Thyroid gland (tissue), 4 donors: ENCODE measurements around the gene ADRA1B. TPM values are rescaled to one million over a fixed set of nuclear protein-coding genes. Genes with fewer than 3 reads are reported as not detected.

Experiments
- DNase-seq, 2 donors: peaks; one replicate each; pipeline ENCODE4 v3.0.0-alpha.2; 2019
- H3K27ac ChIP-seq, 3 donors: fragments of 200-600 bp; sonication (generic); 1 replicate in 2 of 3; 2 replicates in 1 of 3; pipeline ENCODE4 v1.5.1; 2016 to 2019; ENCODE audit warnings: mild to moderate bottlenecking in 1 of 3, moderate library complexity in 1 of 3
- H3K27me3 ChIP-seq: fragments of 200-600 bp; sonication (generic); one replicate; pipeline ENCODE4 v1.5.1; 2019
- H3K36me3 ChIP-seq, 2 donors: fragments of 200-600 bp; sonication (generic); one replicate each; pipeline ENCODE4 v1.5.1; 2016 to 2019
- H3K4me1 ChIP-seq, 2 donors: fragments of 200-600 bp; sonication (generic); one replicate each; pipeline ENCODE4 v1.5.1; 2017 to 2019
- H3K4me3 ChIP-seq, 3 donors: fragments of 200-600 bp; sonication (generic); replicated peaks in 1 of 3; 1 replicate in 2 of 3; 2 replicates in 1 of 3; pipeline ENCODE4 v1.5.1; 2016; ENCODE audit warnings: mild to moderate bottlenecking in 1 of 3
- H3K9me3 ChIP-seq: fragments of 200-600 bp; sonication (generic); one replicate; pipeline ENCODE4 v1.5.1; 2017
- POLR2A ChIP-seq, 2 donors: fragments of 450-650 bp; IDR thresholded peaks; one replicate each; pipeline ENCODE4 v1.6.1; 2017; ENCODE audit warnings: antibody characterized with exemption in 2 of 2, mild to moderate bottlenecking in 2 of 2, moderate library complexity in 1 of 2
- WGBS, 2 donors: methylation state at CpG; one replicate each; pipeline ENCODE4 v1.1.5; 2017; 5-methylcytosine and 5-hydroxymethylcytosine counted together
- intact Hi-C: fragments of 100-400 bp; cut with DNase I; formaldehyde crosslinking; loops from one replicate; pipeline ENCODE4 v1.15.1; 2023
- total RNA-seq, 4 donors: library from RNA; depleted of rRNA; stranded (reverse); fragments of >200 nt; gene quantifications; one replicate each; pipeline ENCODE4 v1.2.3, GENCODE V29; 2016
- TF ChIP-seq, protein P1 (sequence below), 6 experiments: fragments of 200-600 bp in 3 of 6; fragments of 450-650 bp in 3 of 6; sonication (generic) in 3 of 6; IDR thresholded peaks; one replicate each; pipeline ENCODE4 v1.5.1; 2016 to 2019; ENCODE audit warnings: antibody characterized with exemption in 6 of 6, mild to moderate bottlenecking in 2 of 6, inconsistent platforms in 1 of 6, moderate library complexity in 1 of 6

The ADRA1B gene
- total RNA-seq, 4 donors from 2014 or later: 1.2 to 13.2 (median 3.1) TPM

GRCh38 chr5:159909126-159909525, 7.2 kb upstream of the ADRA1B start:
- H3K4me3 ChIP-seq: no peak overlapping the region
- TF ChIP-seq POLR2A (IDR thresholded peaks at IDR 0.05): no peak
- TF ChIP-seq, protein P1, sequence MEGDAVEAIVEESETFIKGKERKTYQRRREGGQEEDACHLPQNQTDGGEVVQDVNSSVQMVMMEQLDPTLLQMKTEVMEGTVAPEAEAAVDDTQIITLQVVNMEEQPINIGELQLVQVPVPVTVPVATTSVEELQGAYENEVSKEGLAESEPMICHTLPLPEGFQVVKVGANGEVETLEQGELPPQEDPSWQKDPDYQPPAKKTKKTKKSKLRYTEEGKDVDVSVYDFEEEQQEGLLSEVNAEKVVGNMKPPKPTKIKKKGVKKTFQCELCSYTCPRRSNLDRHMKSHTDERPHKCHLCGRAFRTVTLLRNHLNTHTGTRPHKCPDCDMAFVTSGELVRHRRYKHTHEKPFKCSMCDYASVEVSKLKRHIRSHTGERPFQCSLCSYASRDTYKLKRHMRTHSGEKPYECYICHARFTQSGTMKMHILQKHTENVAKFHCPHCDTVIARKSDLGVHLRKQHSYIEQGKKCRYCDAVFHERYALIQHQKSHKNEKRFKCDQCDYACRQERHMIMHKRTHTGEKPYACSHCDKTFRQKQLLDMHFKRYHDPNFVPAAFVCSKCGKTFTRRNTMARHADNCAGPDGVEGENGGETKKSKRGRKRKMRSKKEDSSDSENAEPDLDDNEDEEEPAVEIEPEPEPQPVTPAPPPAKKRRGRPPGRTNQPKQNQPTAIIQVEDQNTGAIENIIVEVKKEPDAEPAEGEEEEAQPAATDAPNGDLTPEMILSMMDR (IDR thresholded peaks at IDR 0.05): no peak
- intact Hi-C loops: no loop called here
- H3K9me3 ChIP-seq: no peaks in the 10 kb centered on the region
- no peak for DNase-seq
- H3K36me3 ChIP-seq: no peaks in the 10 kb centered on the region
- WGBS, 2 donors: 78 to 84% methylated on average over 3 of the region's 3 CpGs
- H3K27me3 ChIP-seq: no peaks in the 10 kb centered on the region
- H3K4me1 ChIP-seq: peaks cover 17 to 18% of the 10 kb centered on the region in 2 donors
- no peak overlapping the region for H3K27ac ChIP-seq

GRCh38 chr5:159910207-159910842, 6.0 kb upstream of the ADRA1B start:
- Histone ChIP-seq H3K4me1 (peaks cover 17 to 18% of the 10 kb centered on the region in 2 donors), H3K4me3 (no peak overlapping the region), H3K27me3 (no peaks in the 10 kb centered on the region), H3K9me3 (no peaks in the 10 kb centered on the region), H3K36me3 (no peaks in the 10 kb centered on the region), H3K27ac (no peak overlapping the region)
- intact Hi-C loops: loop anchor here (10.0 kb wide), 1 partner anchor 396 kb away; no protein-coding TSS in a partner anchor
- no peak for DNase-seq
- TF ChIP-seq, protein P1 (IDR thresholded peaks at IDR 0.05): no peak
- TF ChIP-seq POLR2A (IDR thresholded peaks at IDR 0.05): no peak
- WGBS, 2 donors: 91 to 93% methylated on average over 5 of the region's 5 CpGs

DNA sequence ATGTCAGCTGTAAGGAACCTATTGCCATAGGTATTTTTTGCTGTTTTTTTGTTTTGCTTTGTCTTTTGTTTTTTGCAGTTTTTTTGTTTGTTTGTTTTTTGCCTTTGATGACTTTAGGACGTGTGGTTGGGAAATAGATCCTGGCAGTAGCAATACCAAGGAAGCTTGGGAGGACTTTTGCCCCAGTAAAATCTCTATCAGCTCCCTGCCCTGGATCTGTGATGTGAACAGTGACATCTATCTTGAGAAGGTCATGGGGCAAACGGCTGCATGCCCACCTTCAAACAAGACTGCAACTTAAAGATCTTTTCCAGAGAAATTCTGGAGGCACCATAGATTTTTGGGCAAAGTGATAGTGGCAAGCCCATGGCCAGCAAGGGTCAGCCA, 5.4 kb upstream of the ADRA1B start:
- DNase-seq: no peak
- Histone ChIP-seq H3K4me3 (no peak overlapping the region), H3K36me3 (no peaks in the 10 kb centered on the region), H3K4me1 (peaks cover 20 to 21% of the 10 kb centered on the region in 2 donors), H3K27me3 (no peaks in the 10 kb centered on the region), H3K27ac (no peak overlapping the region), H3K9me3 (no peaks in the 10 kb centered on the region)
- intact Hi-C loops: loop anchor here (10.0 kb wide), 1 partner anchor 396 kb away; no protein-coding TSS in a partner anchor
- 63 to 64% methylated on average over 2 of the region's 2 CpGs for WGBS, 2 donors
- no peak for TF ChIP-seq POLR2A (IDR thresholded peaks at IDR 0.05)
- TF ChIP-seq, protein P1 (IDR thresholded peaks at IDR 0.05): no peak

DNA sequence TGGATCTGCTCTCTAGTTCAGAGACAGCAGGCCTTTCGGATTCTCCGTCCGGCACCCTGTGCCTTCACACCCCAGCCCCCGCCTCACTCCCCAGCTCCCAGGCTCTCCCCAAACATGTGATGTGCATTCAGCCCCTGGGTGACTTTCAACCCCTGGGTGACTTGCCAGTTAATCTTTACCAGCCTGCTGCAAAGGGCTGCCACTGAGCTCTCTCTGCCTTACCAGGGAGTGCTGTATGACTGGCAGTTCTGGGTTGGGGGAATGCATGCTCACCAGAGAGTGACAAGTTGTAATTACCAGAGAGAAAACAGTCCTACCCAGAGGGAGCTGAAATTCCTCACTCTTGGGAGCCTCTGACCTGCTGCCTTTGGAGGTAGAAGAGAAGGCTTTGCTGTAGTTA, 4.9 kb upstream of the ADRA1B start:
- H3K27ac ChIP-seq: no peak overlapping the region
- TF ChIP-seq, protein P1 (IDR thresholded peaks at IDR 0.05): no peak
- no peak for TF ChIP-seq POLR2A (IDR thresholded peaks at IDR 0.05)
- H3K27me3 ChIP-seq: no peaks in the 10 kb centered on the region
- no peak overlapping the region for H3K4me3 ChIP-seq
- H3K4me1 ChIP-seq: peaks cover 16 to 21% of the 10 kb centered on the region in 2 donors
- WGBS, 2 donors: 91 to 100% methylated on average over 4 of the region's 4 CpGs
- H3K36me3 ChIP-seq: no peaks in the 10 kb centered on the region
- intact Hi-C loops: loop anchor here (10.0 kb wide), 1 partner anchor 397 kb away; no protein-coding TSS in a partner anchor
- no peak for DNase-seq
- H3K9me3 ChIP-seq: no peaks in the 10 kb centered on the region

DNA sequence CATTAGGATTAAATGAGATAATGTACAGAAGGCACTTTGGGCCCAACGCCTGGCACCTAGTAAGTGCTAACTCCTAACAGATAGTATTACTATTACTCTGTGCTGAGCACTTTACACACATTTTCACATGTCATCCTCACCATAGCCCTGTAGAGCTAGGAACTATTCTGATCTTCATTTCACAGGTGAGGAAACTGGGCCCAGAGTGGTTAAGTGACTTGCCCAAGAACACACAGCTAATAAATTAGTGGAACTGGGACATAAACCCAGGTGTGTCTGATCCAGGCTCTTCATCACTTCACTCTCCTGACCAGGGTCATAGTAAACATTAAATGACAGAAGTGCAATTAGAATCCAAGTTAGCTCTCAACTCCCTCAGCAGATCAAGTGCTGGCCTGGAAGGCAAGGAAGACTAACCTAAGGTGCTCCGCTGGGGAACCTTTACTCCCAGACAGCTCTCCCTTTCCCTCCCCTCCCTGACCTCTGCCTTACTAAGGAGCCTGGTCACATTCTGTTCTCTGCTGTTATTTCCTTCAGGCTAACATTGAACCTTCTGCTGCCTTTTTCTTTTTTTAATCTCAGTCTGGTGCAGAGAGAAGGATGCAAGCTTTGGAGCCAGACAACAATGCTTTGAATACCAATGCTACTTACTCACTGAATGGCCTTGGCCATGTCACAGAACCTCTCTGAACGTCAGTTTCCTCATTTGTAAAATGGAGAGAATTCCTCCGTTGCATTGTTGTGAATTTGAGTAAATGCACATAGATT, 4.1 kb upstream of the ADRA1B start:
- H3K27me3 ChIP-seq: no peaks in the 10 kb centered on the region
- no peak for TF ChIP-seq POLR2A (IDR thresholded peaks at IDR 0.05)
- TF ChIP-seq, protein P1 (IDR thresholded peaks at IDR 0.05): no peak
- H3K36me3 ChIP-seq: no peaks in the 10 kb centered on the region
- DNase-seq: no peak
- no peak overlapping the region for H3K4me3 ChIP-seq
- H3K9me3 ChIP-seq: no peaks in the 10 kb centered on the region
- 74 to 84% methylated on average over 4 of the region's 4 CpGs for WGBS, 2 donors
- intact Hi-C loops: loop anchor here (10.0 kb wide), 1 partner anchor 397 kb away; no protein-coding TSS in a partner anchor
- peaks cover 8 to 15% of the 10 kb centered on the region in 2 donors for H3K4me1 ChIP-seq
- no peak overlapping the region for H3K27ac ChIP-seq
